AG04449 (cell line): Measurements from ENCODE around the gene NCOA6.

Experiments
- CTCF ChIA-PET: fragments of 350-600 bp; formaldehyde crosslinking; extraction: SDS; loops from one replicate; lab custom pipeline; 2021; ENCODE audit warnings: antibody characterized with exemption; lab: Yijun Ruan, JAX
- POLR2A ChIA-PET: fragments of 400-600, 350-600 bp; formaldehyde crosslinking; extraction: SDS; loops from one replicate; lab custom pipeline; 2020; ENCODE audit warnings: antibody characterized with exemption, inconsistent platforms; lab: Yijun Ruan, JAX
- DNase-seq: peaks from one replicate; pipeline ENCODE4 v3.0.0-alpha.2; 2010; ENCODE audit warnings: low read depth, low spot score
- H3K4me3 ChIP-seq: 2 replicates; pipeline ENCODE4 v1.5.1; 2011; ENCODE audit warnings: low read depth, mild to moderate bottlenecking, control low read depth, low read length
- CTCF ChIP-seq: IDR thresholded peaks from one replicate; pipeline ENCODE4 v1.5.1; 2011; ENCODE audit warnings: mild to moderate bottlenecking, moderate library complexity, low read length, control low read depth, inconsistent platforms; ENCODE audit not compliant: insufficient read depth; ENCODE audit errors: missing control alignments

NCOA6 gene

DNA sequence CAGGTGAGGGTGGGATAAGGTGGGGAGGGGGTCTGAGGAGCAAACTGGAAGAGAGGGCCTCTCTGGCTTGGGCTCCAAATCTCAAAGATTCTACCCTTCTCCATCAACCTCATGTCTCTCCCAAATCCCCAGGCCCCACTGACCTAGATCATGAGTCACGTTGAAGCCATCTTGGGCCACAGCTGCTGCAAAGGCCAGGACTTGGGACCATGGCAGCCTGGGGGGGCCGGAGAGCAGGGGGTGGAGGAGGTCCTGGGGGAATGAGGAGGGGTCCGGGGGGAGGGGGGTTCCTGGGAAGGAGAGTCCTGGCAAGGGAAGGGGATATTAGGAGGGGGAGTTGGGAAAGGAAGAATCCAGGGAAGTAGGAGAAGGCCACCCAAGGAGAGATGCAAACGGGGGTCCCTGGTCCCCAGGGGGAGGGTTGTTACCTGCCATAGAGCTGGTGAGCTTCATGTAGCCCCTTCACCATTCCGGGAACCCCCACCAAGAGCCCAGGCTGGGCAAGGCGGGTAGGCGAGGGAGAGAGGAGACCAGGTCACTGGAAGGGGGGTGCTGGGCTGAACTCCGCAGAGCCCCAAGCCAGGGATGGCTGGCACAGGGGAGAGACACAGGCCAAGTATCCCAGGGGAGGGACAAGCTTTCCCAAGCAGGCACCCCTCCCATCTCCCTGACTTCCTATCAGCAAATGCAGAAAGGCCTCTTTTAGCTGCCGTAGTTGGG is 34.5 kb upstream of the NCOA6 start:
- no peak for TF ChIP-seq CTCF
- H3K4me3 ChIP-seq = no peak overlapping the region
- ChIA-PET CTCF (interaction anchor here (1.2 to 1.3 kb wide), 2 partner anchors 12 to 13 kb away, joined by 5 to 6 read pairs; partner anchors contain the start of gene GGT7), POLR2A (no interaction called here)
- DNase-seq = no peak

- POLR2A ChIA-PET = no interaction called here
- H3K4me3 ChIP-seq = no peak overlapping the region
- CTCF ChIA-PET = no interaction called here
- no peak for DNase-seq
- no peak for TF ChIP-seq CTCF
Measured at GRCh38 chr20:34859367-34859766, 33.9 kb upstream of the NCOA6 start.

- TF ChIP-seq CTCF = no peak
- CTCF ChIA-PET = interaction anchor here (1.0 to 1.2 kb wide), 3 partner anchors 16 to 22 kb away, joined by 3 to 5 read pairs (median 3); no protein-coding TSS in a partner anchor
- POLR2A ChIA-PET = no interaction called here
- no peak overlapping the region for H3K4me3 ChIP-seq
- no peak for DNase-seq
Measured at GRCh38 chr20:34852298-34852697, 26.8 kb upstream of the NCOA6 start.

DNA sequence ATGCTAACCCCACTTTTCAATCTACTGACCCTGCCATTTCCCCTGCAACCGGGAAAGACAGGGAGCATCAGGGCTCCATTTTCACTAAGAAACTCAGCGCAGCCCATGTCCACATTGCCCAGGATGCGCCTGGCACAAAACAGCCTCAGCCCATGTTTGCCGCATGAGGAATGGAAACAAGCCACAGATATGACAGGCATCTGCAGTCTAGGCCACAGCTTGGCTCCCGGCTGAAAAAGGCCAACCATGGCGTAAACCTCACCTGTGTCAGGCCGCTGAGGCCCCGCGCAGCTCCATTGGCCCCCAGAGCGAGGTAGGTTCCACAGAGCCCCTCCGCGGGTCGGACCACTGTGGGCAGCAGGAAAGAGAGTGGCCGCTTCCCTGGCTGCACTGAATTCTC is 25.5 kb upstream of the NCOA6 start:
- ChIA-PET POLR2A (no interaction called here), CTCF (interaction anchor here (0.7 to 1.6 kb wide), 2 partner anchors 14 to 18 kb away, joined by 3 to 5 read pairs; no protein-coding TSS in a partner anchor)
- no peak overlapping the region for H3K4me3 ChIP-seq
- DNase-seq = no peak
- no peak for TF ChIP-seq CTCF

GRCh38 chr20:34849778-34850177 is 24.3 kb upstream of the NCOA6 start:
- H3K4me3 ChIP-seq = no peak overlapping the region
- POLR2A ChIA-PET = no interaction called here
- CTCF ChIA-PET = interaction anchor here (1.2 to 1.6 kb wide), 2 partner anchors 13 to 21 kb away, joined by 3 to 5 read pairs; no protein-coding TSS in a partner anchor
- no peak for DNase-seq
- no peak for TF ChIP-seq CTCF

- ChIA-PET POLR2A (no interaction called here), CTCF (interaction anchor here (1.0 to 1.9 kb wide), 5 partner anchors 11 to 26 kb away, joined by 3 to 6 read pairs (median 4); no protein-coding TSS in a partner anchor)
- TF ChIP-seq CTCF = no peak
- no peak for DNase-seq
- H3K4me3 ChIP-seq = no peak overlapping the region
Measured at GRCh38 chr20:34848597-34848996, 23.1 kb upstream of the NCOA6 start.
